ENCODE measurements around the gene HSCB. TPM values are rescaled to one million over a fixed set of nuclear protein-coding genes. Genes with fewer than 3 reads are reported as not detected.

HSCB gene
- total RNA-seq, 1 donor from 2014 or later = 15.0 TPM

- Mint-ChIP-seq H3K4me1 (peaks cover 13% of the 10 kb centered on the region), H3K9me3 (peaks cover 4% of the 10 kb centered on the region), H3K4me3 (no peak overlapping the region), H3K36me3 (peaks cover 9% of the 10 kb centered on the region), H3K27ac (no peak overlapping the region), H3K27me3 (ENCODE audit: low read depth) (no peaks in the 10 kb centered on the region)
- DNase-seq (ENCODE audit: low spot score in 2 of 2, unreplicated experiment in 2 of 2) = no peak
- no peak for TF ChIP-seq CTCF (IDR thresholded peaks at IDR 0.05; ENCODE audit: unreplicated experiment)
Measured at GRCh38 chr22:28716686-28717085, 25.2 kb upstream of the HSCB start.

- Mint-ChIP-seq H3K27me3 (ENCODE audit: low read depth) (no peaks in the 10 kb centered on the region), H3K4me1 (peaks cover 4% of the 10 kb centered on the region), H3K36me3 (peaks cover 9% of the 10 kb centered on the region), H3K27ac (no peak overlapping the region), H3K4me3 (no peak overlapping the region), H3K9me3 (peaks cover 4% of the 10 kb centered on the region)
- no peak for DNase-seq (ENCODE audit: low spot score in 2 of 2, unreplicated experiment in 2 of 2)
- TF ChIP-seq CTCF (IDR thresholded peaks at IDR 0.05; ENCODE audit: unreplicated experiment) = no peak
Measured at GRCh38 chr22:28718044-28718443, 23.8 kb upstream of the HSCB start.

GRCh38 chr22:28728002-28728401 is 13.8 kb upstream of the HSCB start:
- Mint-ChIP-seq H3K36me3 (peaks cover 29% of the 10 kb centered on the region), H3K4me1 (no peaks in the 10 kb centered on the region), H3K27me3 (ENCODE audit: low read depth) (no peaks in the 10 kb centered on the region), H3K27ac (no peak overlapping the region), H3K4me3 (no peak overlapping the region), H3K9me3 (no peaks in the 10 kb centered on the region)
- TF ChIP-seq CTCF (IDR thresholded peaks at IDR 0.05; ENCODE audit: unreplicated experiment) = no peak
- no peak for DNase-seq (ENCODE audit: low spot score in 2 of 2, unreplicated experiment in 2 of 2)

- no peak for TF ChIP-seq CTCF (IDR thresholded peaks at IDR 0.05; ENCODE audit: unreplicated experiment)
- Mint-ChIP-seq H3K27ac (peak overlapping the region; percentile 11), H3K4me3 (no peak overlapping the region), H3K4me1 (no peaks in the 10 kb centered on the region), H3K36me3 (peaks cover 31% of the 10 kb centered on the region), H3K9me3 (no peaks in the 10 kb centered on the region), H3K27me3 (ENCODE audit: low read depth) (no peaks in the 10 kb centered on the region)
- no peak for DNase-seq (ENCODE audit: low spot score in 2 of 2, unreplicated experiment in 2 of 2)
Measured at GRCh38 chr22:28728621-28729313, 13.1 kb upstream of the HSCB start.

- DNase-seq (ENCODE audit: low spot score in 2 of 2, unreplicated experiment in 2 of 2) = no peak
- Mint-ChIP-seq H3K4me1 (no peaks in the 10 kb centered on the region), H3K9me3 (no peaks in the 10 kb centered on the region), H3K36me3 (peaks cover 25% of the 10 kb centered on the region), H3K27ac (peak overlapping the region; percentile 64), H3K4me3 (no peak overlapping the region), H3K27me3 (ENCODE audit: low read depth) (no peaks in the 10 kb centered on the region)
- no peak for TF ChIP-seq CTCF (IDR thresholded peaks at IDR 0.05; ENCODE audit: unreplicated experiment)
Measured at GRCh38 chr22:28730179-28730578, 11.7 kb upstream of the HSCB start.
